HL-60 (cell line): ENCODE results near the gene ARL8A.

Experiments
- GABPA ChIP-seq: IDR thresholded peaks from 2 replicates; pipeline ENCODE4 v1.6.1; 2012; ENCODE audit warnings: low read depth
- POLR2AphosphoS5 ChIP-seq: IDR thresholded peaks from 2 replicates; pipeline ENCODE4 v1.6.1; 2012; ENCODE audit warnings: low read depth
- TF ChIP-seq, protein P1 (sequence below): IDR thresholded peaks from one replicate; pipeline ENCODE4 v1.5.1; 2011; ENCODE audit warnings: low read length, control low read depth, inconsistent platforms; ENCODE audit not compliant: insufficient read depth
- TF ChIP-seq, protein P2 (sequence below): IDR thresholded peaks from 2 replicates; pipeline ENCODE4 v1.6.1; 2012; ENCODE audit warnings: low read depth; ENCODE audit not compliant: insufficient replicate concordance

DNA sequence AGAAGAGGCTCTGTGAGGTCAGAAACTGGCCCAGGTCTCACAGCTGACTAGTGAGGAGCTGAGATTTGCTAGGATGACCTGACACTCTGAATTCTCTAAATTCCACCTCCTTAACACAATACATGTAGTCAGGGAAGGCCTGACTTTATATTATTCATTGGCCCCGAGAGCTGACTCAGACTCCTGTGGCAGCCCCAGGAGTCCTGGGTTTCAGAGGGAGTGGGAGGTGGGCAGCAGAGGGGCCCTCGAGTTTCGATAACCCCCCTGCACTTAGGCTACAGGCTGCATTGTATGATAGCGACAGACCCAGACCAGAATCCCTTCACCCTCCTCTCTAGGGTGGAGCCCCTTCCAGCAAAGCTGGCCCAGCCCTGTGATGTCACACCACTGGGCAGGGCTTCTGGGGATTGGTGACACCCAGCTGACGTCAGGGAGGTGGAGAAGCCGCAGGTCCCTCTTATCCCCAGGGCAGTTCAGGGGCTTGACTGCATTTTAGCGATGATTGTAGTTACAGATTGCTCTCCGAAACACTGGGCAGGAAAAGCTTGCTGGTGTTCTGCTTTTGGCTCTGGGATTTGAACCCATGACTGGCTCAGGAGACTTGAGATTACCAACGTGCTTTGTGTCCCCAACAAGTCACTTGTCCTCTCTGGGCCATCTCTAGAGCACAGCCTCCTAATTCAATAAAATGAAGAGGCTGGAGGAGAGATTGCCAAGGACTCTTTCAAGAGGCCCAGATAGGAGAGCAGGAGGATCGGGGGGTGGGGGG is 38.8 kb downstream of the ARL8A start:
- TF ChIP-seq, protein P1, sequence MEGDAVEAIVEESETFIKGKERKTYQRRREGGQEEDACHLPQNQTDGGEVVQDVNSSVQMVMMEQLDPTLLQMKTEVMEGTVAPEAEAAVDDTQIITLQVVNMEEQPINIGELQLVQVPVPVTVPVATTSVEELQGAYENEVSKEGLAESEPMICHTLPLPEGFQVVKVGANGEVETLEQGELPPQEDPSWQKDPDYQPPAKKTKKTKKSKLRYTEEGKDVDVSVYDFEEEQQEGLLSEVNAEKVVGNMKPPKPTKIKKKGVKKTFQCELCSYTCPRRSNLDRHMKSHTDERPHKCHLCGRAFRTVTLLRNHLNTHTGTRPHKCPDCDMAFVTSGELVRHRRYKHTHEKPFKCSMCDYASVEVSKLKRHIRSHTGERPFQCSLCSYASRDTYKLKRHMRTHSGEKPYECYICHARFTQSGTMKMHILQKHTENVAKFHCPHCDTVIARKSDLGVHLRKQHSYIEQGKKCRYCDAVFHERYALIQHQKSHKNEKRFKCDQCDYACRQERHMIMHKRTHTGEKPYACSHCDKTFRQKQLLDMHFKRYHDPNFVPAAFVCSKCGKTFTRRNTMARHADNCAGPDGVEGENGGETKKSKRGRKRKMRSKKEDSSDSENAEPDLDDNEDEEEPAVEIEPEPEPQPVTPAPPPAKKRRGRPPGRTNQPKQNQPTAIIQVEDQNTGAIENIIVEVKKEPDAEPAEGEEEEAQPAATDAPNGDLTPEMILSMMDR, result no peak
- TF ChIP-seq, protein P2, sequence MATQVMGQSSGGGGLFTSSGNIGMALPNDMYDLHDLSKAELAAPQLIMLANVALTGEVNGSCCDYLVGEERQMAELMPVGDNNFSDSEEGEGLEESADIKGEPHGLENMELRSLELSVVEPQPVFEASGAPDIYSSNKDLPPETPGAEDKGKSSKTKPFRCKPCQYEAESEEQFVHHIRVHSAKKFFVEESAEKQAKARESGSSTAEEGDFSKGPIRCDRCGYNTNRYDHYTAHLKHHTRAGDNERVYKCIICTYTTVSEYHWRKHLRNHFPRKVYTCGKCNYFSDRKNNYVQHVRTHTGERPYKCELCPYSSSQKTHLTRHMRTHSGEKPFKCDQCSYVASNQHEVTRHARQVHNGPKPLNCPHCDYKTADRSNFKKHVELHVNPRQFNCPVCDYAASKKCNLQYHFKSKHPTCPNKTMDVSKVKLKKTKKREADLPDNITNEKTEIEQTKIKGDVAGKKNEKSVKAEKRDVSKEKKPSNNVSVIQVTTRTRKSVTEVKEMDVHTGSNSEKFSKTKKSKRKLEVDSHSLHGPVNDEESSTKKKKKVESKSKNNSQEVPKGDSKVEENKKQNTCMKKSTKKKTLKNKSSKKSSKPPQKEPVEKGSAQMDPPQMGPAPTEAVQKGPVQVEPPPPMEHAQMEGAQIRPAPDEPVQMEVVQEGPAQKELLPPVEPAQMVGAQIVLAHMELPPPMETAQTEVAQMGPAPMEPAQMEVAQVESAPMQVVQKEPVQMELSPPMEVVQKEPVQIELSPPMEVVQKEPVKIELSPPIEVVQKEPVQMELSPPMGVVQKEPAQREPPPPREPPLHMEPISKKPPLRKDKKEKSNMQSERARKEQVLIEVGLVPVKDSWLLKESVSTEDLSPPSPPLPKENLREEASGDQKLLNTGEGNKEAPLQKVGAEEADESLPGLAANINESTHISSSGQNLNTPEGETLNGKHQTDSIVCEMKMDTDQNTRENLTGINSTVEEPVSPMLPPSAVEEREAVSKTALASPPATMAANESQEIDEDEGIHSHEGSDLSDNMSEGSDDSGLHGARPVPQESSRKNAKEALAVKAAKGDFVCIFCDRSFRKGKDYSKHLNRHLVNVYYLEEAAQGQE, result no peak
- no peak for TF ChIP-seq GABPA
- no peak for TF ChIP-seq POLR2AphosphoS5
